PFSK-1 (cell line): ENCODE data around the gene INPP5D.

Experiments used
- FOXP2 ChIP-seq: optimal IDR thresholded peaks from 2 replicates; pipeline ENCODE3; 2011; ENCODE audit warnings: borderline replicate concordance, control low read depth, inconsistent platforms; ENCODE audit not compliant: insufficient read depth; ENCODE audit errors: extremely low read length, extremely low read depth
- POLR2AphosphoS5 ChIP-seq: IDR thresholded peaks from 2 replicates; pipeline ENCODE4 v1.6.1; 2012; ENCODE audit warnings: low read depth, mild to moderate bottlenecking, control low read depth, low read length, moderate library complexity
- REST ChIP-seq, 2 experiments: IDR thresholded peaks; 2 replicates each; pipeline versions ENCODE4 v1.6.1 to v1.8.0; 2011 to 2012; ENCODE audit warnings: low read depth in 2 of 2, low read length in 2 of 2, control low read depth in 1 of 2, inconsistent platforms in 1 of 2, mild to moderate bottlenecking in 1 of 2, moderate library complexity in 1 of 2; ENCODE audit not compliant: insufficient read depth in 1 of 2
- SIN3A ChIP-seq: IDR thresholded peaks from 2 replicates; pipeline ENCODE4 v1.6.1; 2012; ENCODE audit warnings: mild to moderate bottlenecking, low read length, moderate library complexity, borderline replicate concordance; ENCODE audit not compliant: insufficient read depth
- TAF1 ChIP-seq: IDR thresholded peaks from 2 replicates; pipeline ENCODE4 v1.6.1; 2012; ENCODE audit warnings: low read length, control low read depth, borderline replicate concordance; ENCODE audit not compliant: insufficient read depth

Gene INPP5D

GRCh38 chr2:233223059-233223894 lies 163.1 kb downstream of the INPP5D start:
- no peak for TF ChIP-seq SIN3A
- TF ChIP-seq FOXP2 = no peak
- no peak for TF ChIP-seq POLR2AphosphoS5
- no peak for TF ChIP-seq TAF1
- no peak for TF ChIP-seq REST (IDR thresholded peaks at IDR 0.05; ENCODE audit: insufficient read depth in 1 of 2, low read depth in 2 of 2, low read length in 2 of 2)

DNA sequence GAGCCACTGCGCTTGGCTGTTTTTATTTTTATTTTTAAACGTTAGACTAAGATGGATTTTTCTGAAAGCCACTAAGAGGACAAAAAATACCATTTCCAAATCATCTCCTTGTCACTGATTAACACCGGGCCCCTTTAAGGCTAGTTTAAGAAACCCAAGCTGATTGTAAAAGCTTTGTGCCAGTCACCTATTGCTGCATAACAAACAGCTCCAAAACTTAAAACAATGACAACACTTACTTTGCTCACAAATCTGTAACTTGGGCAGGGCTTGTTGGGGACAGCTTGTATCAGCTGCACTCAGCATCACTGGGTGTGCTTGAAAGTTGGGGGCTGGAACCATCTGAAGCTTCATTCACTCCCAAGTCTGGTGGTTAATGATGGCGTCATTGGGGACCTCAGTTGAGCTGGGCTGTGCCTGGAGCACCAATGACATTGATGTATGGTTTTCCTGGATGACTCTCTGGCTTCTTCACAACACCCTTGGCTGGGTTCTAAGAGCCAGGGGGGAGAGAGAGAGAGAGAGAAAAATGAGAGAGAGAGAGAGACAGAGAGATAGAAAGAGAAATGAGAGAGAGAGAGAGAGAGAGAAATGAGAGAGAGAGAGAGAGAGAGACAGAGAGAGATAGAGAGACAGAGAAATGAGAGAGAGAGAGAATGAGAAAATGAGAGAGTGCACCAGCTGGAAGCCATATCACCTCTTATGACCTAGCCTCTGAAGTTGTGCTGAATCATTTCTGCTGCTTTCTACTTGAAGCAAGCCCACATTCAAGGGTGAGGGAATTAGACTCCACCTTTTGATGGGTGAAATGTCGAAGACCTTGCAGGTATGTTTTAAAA lies 165.3 kb downstream of the INPP5D start:
- no peak for TF ChIP-seq TAF1
- TF ChIP-seq POLR2AphosphoS5 = no peak
- no peak for TF ChIP-seq SIN3A
- TF ChIP-seq REST (IDR thresholded peaks at IDR 0.05; ENCODE audit: insufficient read depth in 1 of 2, low read depth in 2 of 2, low read length in 2 of 2) = no peak
- TF ChIP-seq FOXP2 = no peak

- TF ChIP-seq FOXP2 = no peak
- no peak for TF ChIP-seq TAF1
- no peak for TF ChIP-seq REST (IDR thresholded peaks at IDR 0.05; ENCODE audit: insufficient read depth in 1 of 2, low read depth in 2 of 2, low read length in 2 of 2)
- TF ChIP-seq SIN3A = no peak
- no peak for TF ChIP-seq POLR2AphosphoS5
Observed at GRCh38 chr2:233226511-233227031, 166.4 kb downstream of the INPP5D start.

DNA sequence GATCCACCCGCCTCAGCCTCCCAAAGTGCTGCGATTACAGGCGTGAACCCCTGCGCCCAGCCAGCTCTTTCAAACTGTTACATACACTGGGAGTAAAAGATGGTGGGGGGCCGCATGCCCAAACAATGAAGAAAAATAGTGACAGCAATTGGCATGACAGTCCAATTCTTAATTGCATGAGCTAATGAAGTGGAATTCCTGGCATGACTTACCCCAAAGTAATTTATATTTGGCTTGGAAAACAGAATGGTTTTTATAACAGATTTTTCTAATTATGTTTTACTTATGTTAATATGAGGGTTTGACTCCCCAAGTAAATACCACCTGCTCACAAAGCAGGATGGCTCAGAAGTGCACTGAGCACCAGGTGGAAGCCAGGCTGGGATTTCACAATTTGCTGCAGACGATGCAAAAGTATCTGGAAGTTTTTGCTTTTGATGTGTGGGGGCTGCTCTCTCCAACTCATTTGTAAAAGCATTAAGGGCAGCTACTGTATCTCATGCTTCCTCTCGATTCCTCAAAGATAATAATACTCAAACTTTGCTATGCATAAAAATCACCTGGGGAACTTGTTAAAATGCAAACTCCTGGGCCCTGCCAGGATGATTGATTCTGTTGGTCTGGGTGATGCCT lies 167.3 kb downstream of the INPP5D start:
- no peak for TF ChIP-seq FOXP2
- no peak for TF ChIP-seq REST (IDR thresholded peaks at IDR 0.05; ENCODE audit: insufficient read depth in 1 of 2, low read depth in 2 of 2, low read length in 2 of 2)
- no peak for TF ChIP-seq POLR2AphosphoS5
- no peak for TF ChIP-seq SIN3A
- no peak for TF ChIP-seq TAF1
